Activated naive CD4-positive, alpha-beta T cell treated with Interleukin-2 at 50 U/mL for 16 hours (primary cell): ENCODE measurements around the gene CENPX.
"Not testable (repeated sequence)": the region's sequence is repeated elsewhere in the genome, so short reads cannot be mapped to it uniquely, and the experiment has no call there.

Experiments
- DNase-seq: peaks from one replicate; pipeline ENCODE4 v3.0.0-alpha.2; 2020

CENPX gene

GRCh38 chr17:82038796-82039409 lies 16.2 kb upstream of the CENPX start:
- not testable (repeated sequence) for DNase-seq

- DNase-seq: no peak
These were observed 15.2 kb upstream of the CENPX start for GRCh38 chr17:82037889-82038195.

GRCh38 chr17:82037092-82037888 lies 14.6 kb upstream of the CENPX start, which contains the start of gene DCXR:
Gene DCXR (minus strand): TSS chr17:82037697. CDS start chr17:82037682, 15 bp downstream.
- peak; percentile 96 for DNase-seq

GRCh38 chr17:82036634-82037091 lies 14.0 kb upstream of the CENPX start:
- no peak for DNase-seq

- DNase-seq: no peak
These were observed 13.4 kb upstream of the CENPX start for GRCh38 chr17:82035956-82036633.

GRCh38 chr17:82035488-82035887 lies 12.8 kb upstream of the CENPX start:
- no peak for DNase-seq

GRCh38 chr17:82034371-82035011 lies 11.8 kb upstream of the CENPX start:
- no peak for DNase-seq

GRCh38 chr17:82033359-82034085 lies 10.8 kb upstream of the CENPX start:
- DNase-seq: no peak

- DNase-seq: peak; percentile 37
These were observed 9.4 kb upstream of the CENPX start for GRCh38 chr17:82031885-82032627.

GRCh38 chr17:82031303-82031884 lies 8.7 kb upstream of the CENPX start, which contains the start of gene RAC3:
Gene RAC3 (plus strand): TSS chr17:82031678. CDS start chr17:82031762, 84 bp downstream.
- DNase-seq: no peak

GRCh38 chr17:82030470-82031302 lies 8.0 kb upstream of the CENPX start:
- DNase-seq: peak; percentile 80

- DNase-seq: no peak
These were observed 7.4 kb upstream of the CENPX start for GRCh38 chr17:82029990-82030469.

GRCh38 chr17:82029391-82029790 lies 6.7 kb upstream of the CENPX start:
- DNase-seq: no peak

- DNase-seq: no peak
These were observed 6.3 kb upstream of the CENPX start for GRCh38 chr17:82028966-82029365.

- no peak for DNase-seq
These were observed 5.6 kb upstream of the CENPX start for GRCh38 chr17:82028246-82028645.

- DNase-seq: no peak
These were observed 2.9 kb upstream of the CENPX start for GRCh38 chr17:82025401-82026107.

GRCh38 chr17:82024859-82025258 lies 2.2 kb upstream of the CENPX start:
- DNase-seq: no peak

GRCh38 chr17:82023447-82024241 lies 966 bp upstream of the CENPX start:
- DNase-seq: peak; percentile 28

GRCh38 chr17:82022981-82023446 lies 336 bp upstream of the CENPX start, which contains the start of gene LRRC45:
Gene LRRC45 (plus strand): TSS chr17:82023305. CDS start chr17:82023644, 339 bp downstream.
- peak; percentile 100 for DNase-seq
